VCaP (cell line): ENCODE measurements around the gene FLT1.

Experiments used
- H3K27ac ChIP-seq: fragments of 450-650 bp; 2 replicates; pipeline ENCODE4 v1.5.1; 2017
- TF ChIP-seq, protein P1 (sequence below): fragments of 450-650 bp; conservative IDR thresholded peaks from 2 replicates; pipeline ENCODE4 v1.5.1; 2017; ENCODE audit warnings: mild to moderate bottlenecking, moderate library complexity

Gene FLT1

DNA sequence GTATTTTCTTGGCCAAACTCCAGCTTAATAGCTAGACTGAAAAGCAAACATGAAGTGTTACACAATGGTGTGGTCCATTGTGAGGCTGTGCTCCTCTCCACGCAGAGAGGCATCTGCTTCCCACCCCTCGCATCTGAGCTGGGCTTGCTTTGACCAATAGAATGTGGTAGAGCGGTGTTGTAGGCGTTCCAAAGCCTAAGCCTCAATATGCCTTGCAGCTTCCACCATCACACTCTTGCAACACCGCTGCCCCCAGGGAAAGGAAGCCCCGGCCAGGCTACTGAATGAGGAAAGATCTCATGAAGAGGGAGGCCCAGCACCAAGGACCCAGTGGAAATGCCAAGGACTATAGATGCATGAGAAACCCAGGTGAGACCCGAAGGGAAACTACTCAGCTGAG lies 9.4 kb downstream of the FLT1 start:
- TF ChIP-seq, protein P1, sequence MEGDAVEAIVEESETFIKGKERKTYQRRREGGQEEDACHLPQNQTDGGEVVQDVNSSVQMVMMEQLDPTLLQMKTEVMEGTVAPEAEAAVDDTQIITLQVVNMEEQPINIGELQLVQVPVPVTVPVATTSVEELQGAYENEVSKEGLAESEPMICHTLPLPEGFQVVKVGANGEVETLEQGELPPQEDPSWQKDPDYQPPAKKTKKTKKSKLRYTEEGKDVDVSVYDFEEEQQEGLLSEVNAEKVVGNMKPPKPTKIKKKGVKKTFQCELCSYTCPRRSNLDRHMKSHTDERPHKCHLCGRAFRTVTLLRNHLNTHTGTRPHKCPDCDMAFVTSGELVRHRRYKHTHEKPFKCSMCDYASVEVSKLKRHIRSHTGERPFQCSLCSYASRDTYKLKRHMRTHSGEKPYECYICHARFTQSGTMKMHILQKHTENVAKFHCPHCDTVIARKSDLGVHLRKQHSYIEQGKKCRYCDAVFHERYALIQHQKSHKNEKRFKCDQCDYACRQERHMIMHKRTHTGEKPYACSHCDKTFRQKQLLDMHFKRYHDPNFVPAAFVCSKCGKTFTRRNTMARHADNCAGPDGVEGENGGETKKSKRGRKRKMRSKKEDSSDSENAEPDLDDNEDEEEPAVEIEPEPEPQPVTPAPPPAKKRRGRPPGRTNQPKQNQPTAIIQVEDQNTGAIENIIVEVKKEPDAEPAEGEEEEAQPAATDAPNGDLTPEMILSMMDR, result no peak
- no peak overlapping the region for H3K27ac ChIP-seq

- no peak overlapping the region for H3K27ac ChIP-seq
- TF ChIP-seq, protein P1, result no peak
These were observed 9.8 kb downstream of the FLT1 start for GRCh38 chr13:28485097-28485496.

- no peak overlapping the region for H3K27ac ChIP-seq
- TF ChIP-seq, protein P1, result 0 out of 2 replicates have a peak, but pooled peaks have one; percentile 10
These were observed 11.5 kb downstream of the FLT1 start for GRCh38 chr13:28483313-28483931.

DNA sequence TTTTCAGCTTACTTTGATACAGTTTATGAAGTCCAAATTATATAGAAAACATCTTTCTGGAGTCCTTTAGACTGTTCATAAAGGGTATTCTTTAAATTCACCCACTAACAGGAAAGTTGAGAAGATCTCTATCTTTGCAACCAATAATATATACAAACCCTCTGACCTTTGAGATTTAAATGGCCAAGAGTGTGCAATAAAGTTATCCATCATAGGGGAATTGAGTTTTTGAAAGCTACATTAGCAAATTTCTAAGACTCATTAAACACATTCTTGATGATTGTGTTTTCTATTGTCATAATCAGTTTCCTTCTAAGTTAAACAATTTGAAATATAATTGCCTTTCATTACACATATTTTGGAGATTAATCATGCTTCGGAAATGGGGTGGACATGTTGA lies 15.9 kb downstream of the FLT1 start:
- no peak overlapping the region for H3K27ac ChIP-seq
- TF ChIP-seq, protein P1, result no peak

DNA sequence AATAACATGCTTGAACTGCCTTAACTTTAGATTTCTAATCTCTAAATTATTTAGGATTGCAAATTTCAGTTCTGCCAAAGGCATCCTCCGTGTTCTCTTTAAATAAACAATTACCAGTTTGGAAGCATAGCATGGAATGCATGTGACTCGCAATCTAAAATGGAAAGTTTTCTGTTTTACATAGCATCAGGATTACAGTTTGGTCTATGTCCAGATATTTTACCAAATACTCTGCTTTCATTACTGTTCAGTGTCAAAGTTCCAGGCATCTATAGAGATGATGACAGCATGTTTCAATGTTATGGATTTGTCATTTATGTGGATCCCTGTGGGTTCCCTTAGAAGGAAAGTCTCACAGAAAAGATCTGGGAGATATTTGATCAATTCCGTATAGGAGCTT lies 16.8 kb downstream of the FLT1 start:
- H3K27ac ChIP-seq, result no peak overlapping the region
- TF ChIP-seq, protein P1, result no peak

GRCh38 chr13:28477709-28477973 lies 17.3 kb downstream of the FLT1 start:
- TF ChIP-seq, protein P1, result no peak
- H3K27ac ChIP-seq, result no peak overlapping the region

- TF ChIP-seq, protein P1, result no peak
- H3K27ac ChIP-seq, result no peak overlapping the region
These were observed 17.8 kb downstream of the FLT1 start for GRCh38 chr13:28476919-28477708.
